Brain microvascular endothelial cell (primary cell): ENCODE measurements around the gene MAD1L1.

Source experiments
- DNase-seq: peaks from one replicate; pipeline ENCODE4 v3.0.0-alpha.2; 2020
- H3K27ac ChIP-seq: fragments of 250-450 bp; sonication (Bioruptor Pico); 2 replicates; pipeline ENCODE4 v1.5.1; 2020; ENCODE audit warnings: mild to moderate bottlenecking, moderate library complexity
- H3K27me3 ChIP-seq: fragments of 250-450 bp; sonication (Bioruptor Pico); replicated peaks from 2 replicates; pipeline ENCODE4 v1.5.1; 2020; ENCODE audit warnings: mild to moderate bottlenecking
- H3K36me3 ChIP-seq: fragments of 250-450 bp; sonication (Bioruptor Pico); replicated peaks from 2 replicates; pipeline ENCODE4 v1.5.1; 2020; ENCODE audit warnings: mild to moderate bottlenecking
- H3K4me3 ChIP-seq: 2 replicates; pipeline ENCODE4 v1.5.1; 2011; ENCODE audit warnings: low read depth, mild to moderate bottlenecking, control low read depth, low read length, moderate library complexity
- CTCF ChIP-seq: IDR thresholded peaks from 2 replicates; pipeline ENCODE4 v1.5.1; 2011; ENCODE audit warnings: low read depth, mild to moderate bottlenecking, moderate library complexity, low read length, control low read depth, inconsistent platforms; ENCODE audit errors: missing control alignments
- in situ Hi-C: cut with HindIII; loops from 2 replicates; pipeline ENCODE4 v1.10.0; 2017; ENCODE audit warnings: low sequenced_read_pairs, low pct_ligation_motif_present

The MAD1L1 gene

GRCh38 chr7:2012981-2013380, 219.8 kb downstream of the MAD1L1 start:
- no peak for TF ChIP-seq CTCF
- no peak overlapping the region for H3K4me3 ChIP-seq
- in situ Hi-C loops = no loop called here
- H3K27ac ChIP-seq = no peak overlapping the region
- H3K27me3 ChIP-seq = no peaks in the 10 kb centered on the region
- peak; percentile 26 for DNase-seq
- no peaks in the 10 kb centered on the region for H3K36me3 ChIP-seq

GRCh38 chr7:2012044-2012900, 220.5 kb downstream of the MAD1L1 start:
- Histone ChIP-seq H3K27ac (no peak overlapping the region), H3K36me3 (no peaks in the 10 kb centered on the region), H3K27me3 (no peaks in the 10 kb centered on the region)

GRCh38 chr7:2011266-2012043, 221.3 kb downstream of the MAD1L1 start:
- no peaks in the 10 kb centered on the region for H3K36me3 ChIP-seq
- no peak for DNase-seq
- TF ChIP-seq CTCF = no peak
- H3K27ac ChIP-seq = no peak overlapping the region
- H3K4me3 ChIP-seq = no peak overlapping the region
- in situ Hi-C loops = no loop called here
- no peaks in the 10 kb centered on the region for H3K27me3 ChIP-seq

More at GRCh38 chr7:2012044-2012900, 220.5 kb downstream of the MAD1L1 start:
- no peak overlapping the region for H3K4me3 ChIP-seq
- DNase-seq = no peak
- no peak for TF ChIP-seq CTCF
- in situ Hi-C loops = no loop called here

GRCh38 chr7:2010551-2011265, 222.0 kb downstream of the MAD1L1 start:
- Histone ChIP-seq H3K27ac (no peak overlapping the region), H3K36me3 (no peaks in the 10 kb centered on the region), H3K4me3 (no peak overlapping the region), H3K27me3 (no peaks in the 10 kb centered on the region)
- no peak for TF ChIP-seq CTCF
- no peak for DNase-seq
- in situ Hi-C loops = no loop called here

GRCh38 chr7:2010101-2010500, 222.6 kb downstream of the MAD1L1 start:
- TF ChIP-seq CTCF = no peak
- H3K36me3 ChIP-seq = no peaks in the 10 kb centered on the region
- H3K27ac ChIP-seq = no peak overlapping the region
- DNase-seq = no peak
- H3K4me3 ChIP-seq = no peak overlapping the region
- H3K27me3 ChIP-seq = no peaks in the 10 kb centered on the region
- in situ Hi-C loops = no loop called here
